PFSK-1 (cell line): Measurements from ENCODE around the gene MYOZ3.

Source experiments
- FOXP2 ChIP-seq: optimal IDR thresholded peaks from 2 replicates; pipeline ENCODE3; 2011; ENCODE audit warnings: borderline replicate concordance, control low read depth, inconsistent platforms; ENCODE audit not compliant: insufficient read depth; ENCODE audit errors: extremely low read length, extremely low read depth
- POLR2AphosphoS5 ChIP-seq: IDR thresholded peaks from 2 replicates; pipeline ENCODE4 v1.6.1; 2012; ENCODE audit warnings: low read depth, mild to moderate bottlenecking, control low read depth, low read length, moderate library complexity
- REST ChIP-seq, 2 experiments: IDR thresholded peaks; 2 replicates each; pipeline versions ENCODE4 v1.6.1 to v1.8.0; 2011 to 2012; ENCODE audit warnings: low read depth in 2 of 2, low read length in 2 of 2, control low read depth in 1 of 2, inconsistent platforms in 1 of 2, mild to moderate bottlenecking in 1 of 2, moderate library complexity in 1 of 2; ENCODE audit not compliant: insufficient read depth in 1 of 2
- SIN3A ChIP-seq: IDR thresholded peaks from 2 replicates; pipeline ENCODE4 v1.6.1; 2012; ENCODE audit warnings: mild to moderate bottlenecking, low read length, moderate library complexity, borderline replicate concordance; ENCODE audit not compliant: insufficient read depth
- TAF1 ChIP-seq: IDR thresholded peaks from 2 replicates; pipeline ENCODE4 v1.6.1; 2012; ENCODE audit warnings: low read length, control low read depth, borderline replicate concordance; ENCODE audit not compliant: insufficient read depth

The MYOZ3 gene

DNA sequence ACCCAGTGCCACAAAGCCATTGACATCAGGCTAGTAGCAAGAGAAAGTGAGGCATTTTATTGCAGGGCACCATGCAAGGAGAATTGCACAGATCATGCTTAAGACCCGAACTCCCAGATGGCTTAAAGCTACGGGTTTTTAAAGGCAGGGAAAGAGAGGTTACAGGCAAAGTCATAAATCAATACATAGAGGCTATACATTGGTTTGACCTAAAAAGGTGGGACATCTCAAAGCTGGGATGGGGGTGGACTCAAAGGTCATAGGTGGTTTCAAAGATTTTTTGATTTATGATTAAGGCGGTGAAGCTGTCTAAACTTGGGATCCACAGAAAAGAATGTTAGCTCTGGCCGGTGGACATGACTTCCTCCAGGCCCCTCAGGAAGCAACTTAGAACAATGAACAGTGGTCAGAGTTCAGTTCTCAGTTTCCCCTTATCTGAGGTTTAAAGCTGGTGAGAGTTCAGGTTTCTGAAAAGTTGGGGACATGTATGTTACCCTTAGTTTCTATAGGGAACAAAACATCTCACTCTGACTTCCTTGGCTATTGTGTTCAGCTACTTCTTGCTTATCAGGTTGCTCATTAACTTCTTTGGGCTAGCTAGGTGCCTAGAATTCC lies 45.8 kb downstream of the MYOZ3 start:
- TF ChIP-seq SIN3A (no peak), TAF1 (no peak), POLR2AphosphoS5 (no peak), REST (IDR thresholded peaks at IDR 0.05; ENCODE audit: insufficient read depth in 1 of 2, low read depth in 2 of 2, low read length in 2 of 2) (no peak), FOXP2 (no peak)

GRCh38 chr5:150710165-150710564 lies 49.1 kb downstream of the MYOZ3 start:
- TF ChIP-seq SIN3A, result no peak
- TF ChIP-seq FOXP2, result no peak
- TF ChIP-seq TAF1, result no peak

DNA sequence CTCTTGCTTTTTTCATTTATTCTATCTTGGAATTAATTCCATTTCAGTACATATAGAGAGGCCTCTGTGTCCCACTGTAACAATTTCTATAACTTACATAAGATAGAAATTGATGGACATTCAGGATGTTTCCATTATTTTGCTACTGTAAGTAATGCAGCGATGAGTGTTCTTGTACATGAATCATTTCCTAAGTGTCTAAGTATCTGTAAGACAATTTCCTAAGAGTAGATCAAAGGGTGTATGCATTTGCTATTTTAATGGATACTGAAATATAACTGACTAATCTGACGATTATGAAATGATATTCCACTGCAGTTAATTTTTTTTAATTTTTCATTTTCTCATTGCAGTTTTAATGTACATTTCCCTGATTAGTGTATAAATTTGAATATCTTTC lies 62.8 kb downstream of the MYOZ3 start:
- TF ChIP-seq POLR2AphosphoS5 (no peak), SIN3A (no peak), REST (IDR thresholded peaks at IDR 0.05; ENCODE audit: insufficient read depth in 1 of 2, low read depth in 2 of 2, low read length in 2 of 2) (no peak), FOXP2 (no peak), TAF1 (no peak)
